ENCODE results near the gene UCMA. TPM values are rescaled to one million over a fixed set of nuclear protein-coding genes. Genes with fewer than 3 reads are reported as not detected.

UCMA gene
- total RNA-seq, 1 experiment from 2014 or later = not detected

GRCh38 chr10:13182424-13182823 is 51.8 kb downstream of the UCMA start:
- no TSS peak for BruUV-seq (replicated peaks)
- Histone ChIP-seq H3K9me2 (ENCODE audit: insufficient read depth) (no peaks in the 10 kb centered on the region), H3K9ac (ENCODE audit: low read length) (no peak overlapping the region), H2AFZ (ENCODE audit: low read depth, low read length, poor library complexity, severe bottlenecking) (no peak overlapping the region), H3K4me1 (ENCODE audit: control insufficient read depth in 1 of 2, insufficient read depth in 2 of 2, low read length in 2 of 2) (no peaks in the 10 kb centered on the region), H3K27me3 (ENCODE audit: insufficient read depth, low read length) (no peaks in the 10 kb centered on the region), H4K20me1 (ENCODE audit: insufficient read depth) (peaks cover 5% of the 10 kb centered on the region; the same call in 1 of the 2 replicates), H3K79me2 (ENCODE audit: insufficient read depth, low read length) (peaks cover 16% of the 10 kb centered on the region; the same call in 1 of the 2 replicates), H3K4me3 (replicated peaks in 1 of 2; ENCODE audit: low read depth in 1 of 2, low read length in 2 of 2) (no peak overlapping the region), H3K36me3 (ENCODE audit: control insufficient read depth in 1 of 2, insufficient read depth in 2 of 2, low read length in 2 of 2) (peaks cover 53 to 69% of the 10 kb centered on the region in 2 experiments), H3K27ac (ENCODE audit: low read depth, low read length) (no peak overlapping the region), H3K9me3 (ENCODE audit: control insufficient read depth in 1 of 2, insufficient read depth in 1 of 2, low read depth in 1 of 2, low read length in 2 of 2) (no peaks in the 10 kb centered on the region), H3K4me2 (ENCODE audit: low read length) (no peak overlapping the region)
- RAD21 ChIA-PET (ENCODE audit: low non-redundant PET in 1 of 2, low total read pairs in 2 of 2, uncharacterized antibody in 2 of 2, unreplicated experiment in 2 of 2) = no interaction called here
- POLR2A ChIA-PET = no interaction called here
- ATAC-seq = no peak
- intact Hi-C loops (cut with micrococcal nuclease) = no loop called here
- TF ChIP-seq ZFX (IDR thresholded peaks at IDR 0.05) (no peak), CTCF (IDR thresholded peaks at IDR 0.05 in 2 of 3, conservative IDR thresholded peaks at IDR 0.05 in 1 of 3; ENCODE audit: borderline replicate concordance in 1 of 3, insufficient read depth in 1 of 3, low read depth in 2 of 3, low read length in 2 of 3) (no peak), POLR2A (IDR thresholded peaks at IDR 0.05; ENCODE audit: borderline replicate concordance, extremely low read depth, insufficient read depth, insufficient read length) (no peak), CEBPB (IDR thresholded peaks at IDR 0.05; ENCODE audit: low read depth) (no peak), POLR2AphosphoS5 (IDR thresholded peaks at IDR 0.05; ENCODE audit: low read depth, low read length) (no peak), EZH2phosphoT487 (IDR thresholded peaks at IDR 0.05; ENCODE audit: borderline replicate concordance) (no peak), EGR1 (IDR thresholded peaks at IDR 0.05; ENCODE audit: low read depth) (no peak), SP1 (IDR thresholded peaks at IDR 0.05; ENCODE audit: low read depth) (no peak), ATF3 (IDR thresholded peaks at IDR 0.05) (no peak)
- no peak for DNase-seq (ENCODE audit: low read depth, low spot score)
- CTCF ChIA-PET = interaction anchor here (0.8 kb wide), 1 partner anchor 25 kb away, joined by 3 read pairs; no protein-coding TSS in a partner anchor

GRCh38 chr10:13180788-13181187 is 53.4 kb downstream of the UCMA start:
- POLR2A ChIA-PET = no interaction called here
- H3K36me3 ChIP-seq (ENCODE audit: control insufficient read depth in 1 of 2, insufficient read depth in 2 of 2, low read length in 2 of 2) = peaks cover 54 to 60% of the 10 kb centered on the region in 2 experiments
- H3K4me3 ChIP-seq (replicated peaks in 1 of 2; ENCODE audit: low read depth in 1 of 2, low read length in 2 of 2) = no peak overlapping the region
- no peaks in the 10 kb centered on the region for H3K9me2 ChIP-seq (ENCODE audit: insufficient read depth)
- H3K4me1 ChIP-seq (ENCODE audit: control insufficient read depth in 1 of 2, insufficient read depth in 2 of 2, low read length in 2 of 2) = no peaks in the 10 kb centered on the region
- no peak overlapping the region for H3K9ac ChIP-seq (ENCODE audit: low read length)
- H3K27me3 ChIP-seq (ENCODE audit: insufficient read depth, low read length) = no peaks in the 10 kb centered on the region
- H2AFZ ChIP-seq (ENCODE audit: low read depth, low read length, poor library complexity, severe bottlenecking) = no peak overlapping the region
- RAD21 ChIA-PET (ENCODE audit: low non-redundant PET in 1 of 2, low total read pairs in 2 of 2, uncharacterized antibody in 2 of 2, unreplicated experiment in 2 of 2) = no interaction called here
- H3K9me3 ChIP-seq (ENCODE audit: control insufficient read depth in 1 of 2, insufficient read depth in 1 of 2, low read depth in 1 of 2, low read length in 2 of 2) = no peaks in the 10 kb centered on the region
- H3K79me2 ChIP-seq (ENCODE audit: insufficient read depth, low read length) = peaks cover 16% of the 10 kb centered on the region; the same call in 1 of the 2 replicates
- DNase-seq (ENCODE audit: low read depth, low spot score) (no peak), ATAC-seq (no peak)
- intact Hi-C loops (cut with micrococcal nuclease) = no loop called here
- BruUV-seq (replicated peaks) = no TSS peak
- H3K27ac ChIP-seq (ENCODE audit: low read depth, low read length) = no peak overlapping the region
- TF ChIP-seq POLR2AphosphoS5 (IDR thresholded peaks at IDR 0.05; ENCODE audit: low read depth, low read length) (no peak), SRF (IDR thresholded peaks at IDR 0.05; ENCODE audit: low read depth) (no peak), POLR2A (IDR thresholded peaks at IDR 0.05; ENCODE audit: borderline replicate concordance, extremely low read depth, insufficient read depth, insufficient read length) (no peak), CBX3 (IDR thresholded peaks at IDR 0.05; ENCODE audit: low read depth) (no peak), ZFX (IDR thresholded peaks at IDR 0.05) (no peak), EZH2 (IDR thresholded peaks at IDR 0.05) (no peak), EZH2phosphoT487 (IDR thresholded peaks at IDR 0.05; ENCODE audit: borderline replicate concordance) (no peak), YY1 (IDR thresholded peaks at IDR 0.05; ENCODE audit: extremely low read depth, insufficient replicate concordance, low read depth, low read length) (no peak), SIN3A (IDR thresholded peaks at IDR 0.05; ENCODE audit: low read depth) (no peak), REST (IDR thresholded peaks at IDR 0.05; ENCODE audit: low read depth) (no peak)
- peaks cover 5% of the 10 kb centered on the region; the same call in 1 of the 2 replicates for H4K20me1 ChIP-seq (ENCODE audit: insufficient read depth)
- H3K4me2 ChIP-seq (ENCODE audit: low read length) = no peak overlapping the region
- CTCF ChIA-PET = no interaction called here

Data from HCT116 (cell line).